Ecto neural progenitor cell (in vitro differentiated cells): Measurements from ENCODE around the gene RAPGEF5.

Experiments used
- DNase-seq: peaks from one replicate; pipeline ENCODE4 v3.0.0-alpha.2; 2018; ENCODE audit warnings: low spot score

Gene RAPGEF5

DNA sequence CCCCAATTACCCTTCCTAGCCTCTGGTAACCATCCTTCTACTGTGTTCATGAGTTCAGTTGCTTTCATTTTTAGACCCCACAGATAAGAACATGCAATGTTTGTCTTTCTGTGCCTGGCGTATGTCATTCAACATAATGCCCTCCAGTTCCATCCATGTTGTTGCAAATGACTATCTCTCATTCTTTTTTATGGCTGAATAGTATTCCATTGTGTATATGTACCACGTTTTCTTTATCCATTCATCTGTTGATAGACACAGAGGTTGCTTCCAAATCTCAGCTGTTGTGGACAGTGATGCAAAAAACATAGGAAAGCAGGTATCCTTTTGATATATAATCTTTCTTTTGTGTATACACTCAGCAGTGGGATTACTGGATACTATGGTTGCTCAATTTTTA lies 51.2 kb downstream of the RAPGEF5 start:
- DNase-seq, result no peak

DNA sequence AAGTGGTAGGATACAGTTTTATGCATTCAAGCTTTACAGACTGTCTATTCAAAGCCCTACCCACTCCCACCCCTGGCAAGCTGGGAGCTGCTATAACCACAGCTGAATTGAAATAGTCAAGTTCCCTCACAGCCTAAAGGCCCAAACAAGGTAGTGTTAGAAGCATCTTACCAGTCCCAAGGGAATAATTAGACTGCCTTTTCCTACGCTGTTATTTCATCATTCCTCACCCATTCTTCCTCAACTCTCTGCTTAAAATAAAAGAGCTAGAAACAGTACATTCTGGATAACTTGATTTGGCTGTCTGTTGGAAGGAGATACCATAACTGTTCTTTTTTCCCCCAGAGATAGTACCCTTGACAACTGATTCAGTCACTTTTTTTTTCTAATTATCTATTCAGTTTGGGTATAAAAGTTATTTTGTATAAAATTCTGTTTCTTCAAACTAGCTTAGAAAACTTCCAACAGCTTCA lies 54.0 kb downstream of the RAPGEF5 start:
- no peak for DNase-seq

DNA sequence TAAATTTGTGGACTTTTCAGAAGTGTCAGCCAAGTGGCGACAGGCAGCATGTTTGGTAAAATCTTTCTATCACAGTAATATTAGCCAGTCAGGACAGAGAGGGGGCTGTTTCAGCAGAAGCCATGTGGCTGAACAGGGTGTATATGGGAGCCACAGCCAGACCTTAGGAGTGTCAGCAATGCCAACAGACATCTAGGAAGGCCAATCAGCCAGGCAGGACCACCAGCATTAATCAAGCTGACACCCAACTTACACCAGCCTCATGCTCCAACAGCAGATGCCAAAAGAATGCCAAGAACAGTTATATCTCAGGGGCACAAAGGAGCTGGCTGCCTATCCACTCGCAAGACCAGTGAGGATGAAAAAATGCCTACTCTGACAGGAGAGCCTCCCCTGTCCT lies 54.8 kb downstream of the RAPGEF5 start:
- DNase-seq, result no peak

DNA sequence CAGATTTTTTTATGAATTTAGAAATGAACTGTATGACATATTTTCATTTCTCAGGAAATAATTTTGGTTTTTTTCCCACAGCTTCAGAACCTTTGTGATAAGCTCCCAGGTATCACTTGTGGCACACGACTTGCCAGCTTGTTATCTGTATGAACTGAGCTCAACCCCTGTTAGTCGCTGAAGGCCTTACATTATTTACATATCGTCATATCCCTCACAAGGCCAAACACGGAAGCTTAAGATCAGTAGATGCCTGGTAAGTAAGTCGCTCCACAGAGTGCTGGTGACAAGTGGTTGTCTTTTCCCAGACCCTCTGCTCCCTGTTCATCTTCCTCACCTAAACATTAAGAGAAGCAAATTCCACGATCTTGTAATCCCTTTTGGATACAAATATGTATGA lies 55.2 kb downstream of the RAPGEF5 start:
- DNase-seq, result no peak

DNA sequence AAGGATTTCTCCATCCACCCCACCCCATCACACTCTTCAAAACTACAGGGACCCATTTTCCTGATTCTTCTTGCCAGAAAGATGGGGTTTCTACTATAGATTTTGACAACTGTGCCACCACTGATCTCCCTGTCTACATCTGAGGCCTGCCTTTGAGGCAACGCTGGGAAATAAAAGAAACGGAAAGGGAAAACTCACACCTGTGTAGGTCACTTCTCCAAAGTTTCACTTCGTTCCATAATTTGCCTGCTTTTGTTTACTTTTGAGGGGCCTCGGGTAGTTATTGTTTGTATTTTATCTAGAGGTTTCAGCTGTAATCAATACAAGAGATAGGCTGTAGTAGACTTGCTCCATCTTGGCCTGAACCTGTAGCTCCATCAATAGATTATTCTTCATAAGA lies 56.1 kb downstream of the RAPGEF5 start:
- DNase-seq, result no peak

DNA sequence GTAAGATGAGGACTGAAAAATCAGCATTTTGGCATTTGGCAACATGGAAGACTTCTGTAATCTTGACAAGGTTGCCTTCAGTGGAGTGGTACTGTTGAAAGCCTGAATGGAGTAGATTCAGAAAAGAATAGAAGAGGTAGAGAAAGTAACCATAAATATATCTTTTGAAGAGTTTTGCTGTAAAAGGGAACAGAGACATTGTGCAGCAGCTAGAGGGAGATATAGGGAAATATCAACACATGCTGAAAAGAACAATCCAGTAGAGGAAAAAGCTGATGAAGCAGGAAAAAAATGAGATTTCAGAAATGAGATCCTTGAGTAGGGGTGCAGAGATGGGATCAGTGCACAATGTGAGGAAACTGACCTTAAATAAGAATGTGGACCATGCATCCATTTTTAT lies 60.0 kb downstream of the RAPGEF5 start:
- DNase-seq, result no peak

DNA sequence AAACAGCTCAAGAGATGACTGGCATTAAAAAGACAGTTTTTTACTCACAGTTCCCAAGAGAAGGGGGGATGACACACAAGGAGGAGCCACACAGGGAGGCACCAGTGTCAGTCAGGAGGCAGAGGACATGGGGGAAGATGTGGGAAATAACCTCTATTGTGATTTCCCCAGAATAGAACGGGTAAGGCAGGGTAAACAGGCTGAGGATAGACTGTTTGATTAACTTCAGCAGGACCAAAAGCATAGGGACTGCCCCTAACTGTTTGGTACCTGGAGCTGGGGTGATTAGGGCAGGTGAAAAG lies 60.7 kb downstream of the RAPGEF5 start:
- DNase-seq, result no peak

DNA sequence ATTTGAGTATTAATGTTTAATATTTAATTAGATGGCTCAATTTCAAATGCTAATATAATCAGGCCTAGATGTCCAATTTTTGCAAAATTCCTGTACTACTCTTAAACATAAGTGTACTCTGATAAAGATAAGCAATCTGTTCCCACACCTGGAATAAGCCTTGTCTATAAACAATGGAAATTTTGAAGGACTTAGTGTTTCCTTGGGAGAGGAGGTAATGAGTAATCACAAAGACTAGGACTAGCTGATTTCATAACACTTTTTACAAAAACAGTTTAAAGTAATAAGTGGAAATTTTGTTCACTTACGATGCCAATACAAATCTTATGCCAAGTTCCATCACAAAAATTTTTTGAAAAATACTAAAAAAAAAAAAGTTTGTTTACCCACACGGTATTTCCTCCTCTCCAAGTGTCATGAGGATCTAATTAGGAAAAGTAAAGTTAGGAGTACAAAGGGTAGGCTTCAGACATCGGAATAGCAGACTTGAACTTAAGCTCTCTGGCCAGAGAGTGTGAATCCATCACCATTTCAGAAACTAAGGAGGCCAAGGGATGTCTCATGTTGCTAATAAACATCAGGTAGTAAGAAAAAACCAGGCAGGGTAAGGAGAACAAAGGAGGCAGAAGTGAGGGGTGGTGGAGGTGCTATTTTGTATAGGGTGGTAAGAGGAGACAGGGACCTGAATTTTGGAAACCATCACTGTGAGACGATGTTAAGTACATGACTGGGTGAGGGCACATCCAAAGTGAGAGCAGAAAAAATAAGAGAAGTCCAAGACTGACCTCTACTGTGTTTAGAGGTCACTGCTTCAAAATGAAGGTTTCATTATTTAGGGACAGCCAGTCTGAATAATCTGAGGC lies 61.3 kb downstream of the RAPGEF5 start:
- no peak for DNase-seq

DNA sequence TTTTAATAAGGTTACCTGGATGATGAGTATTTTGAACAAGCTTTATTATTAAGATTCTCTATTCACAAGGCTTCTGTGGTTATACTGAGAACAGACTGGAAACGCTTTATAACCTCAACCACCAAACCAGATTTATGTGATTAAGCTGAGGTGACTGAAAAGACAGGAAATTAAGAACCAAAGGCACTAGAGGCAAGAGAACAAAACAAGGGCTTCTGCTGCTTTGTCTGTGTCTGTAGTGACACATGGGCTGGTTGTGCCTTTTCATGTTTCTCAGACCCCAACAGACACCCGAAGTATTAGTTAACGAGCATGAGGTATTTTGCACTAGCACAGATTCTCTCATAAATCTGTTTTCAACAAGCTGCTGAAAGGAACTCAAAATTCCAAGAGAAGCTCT lies 64.4 kb downstream of the RAPGEF5 start:
- no peak for DNase-seq

DNA sequence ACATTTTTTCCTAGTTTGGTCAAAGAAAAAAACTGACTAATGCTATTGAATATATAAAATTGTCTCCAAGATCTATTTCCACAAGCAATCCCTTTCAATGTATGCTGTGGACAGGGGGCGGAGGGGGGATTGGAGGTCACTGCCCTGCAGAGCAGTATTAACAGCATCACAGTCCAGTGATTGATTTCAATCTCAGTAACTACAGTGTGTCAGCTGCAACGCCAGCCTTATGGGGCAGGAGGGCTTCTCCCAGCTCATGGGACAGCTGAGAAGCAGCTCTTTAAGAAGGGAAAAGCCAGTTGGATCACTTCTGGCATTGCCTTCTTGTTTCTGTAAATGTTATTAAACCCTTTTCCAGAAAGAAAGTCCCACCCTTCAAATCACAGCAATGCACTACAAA lies 65.0 kb downstream of the RAPGEF5 start:
- DNase-seq, result no peak

DNA sequence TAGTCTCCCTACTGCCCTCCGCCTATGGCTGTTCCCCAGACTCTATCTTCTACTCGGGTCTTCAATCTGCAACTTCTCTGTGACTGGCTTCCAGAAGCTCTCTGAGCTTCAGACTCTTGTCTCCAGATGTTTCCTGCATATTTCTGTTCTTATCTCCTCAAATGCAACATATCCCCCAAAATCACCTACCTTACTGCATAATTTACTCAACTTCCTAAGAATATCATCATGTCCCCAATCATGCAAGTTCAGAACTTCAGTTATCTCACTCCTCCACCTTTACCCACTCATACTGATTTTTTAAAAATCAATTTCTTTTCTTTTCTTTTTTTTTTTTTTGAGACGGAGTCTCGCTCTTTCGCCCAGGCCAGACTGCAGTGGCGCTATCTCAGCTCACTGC lies 68.8 kb downstream of the RAPGEF5 start:
- no peak for DNase-seq

DNA sequence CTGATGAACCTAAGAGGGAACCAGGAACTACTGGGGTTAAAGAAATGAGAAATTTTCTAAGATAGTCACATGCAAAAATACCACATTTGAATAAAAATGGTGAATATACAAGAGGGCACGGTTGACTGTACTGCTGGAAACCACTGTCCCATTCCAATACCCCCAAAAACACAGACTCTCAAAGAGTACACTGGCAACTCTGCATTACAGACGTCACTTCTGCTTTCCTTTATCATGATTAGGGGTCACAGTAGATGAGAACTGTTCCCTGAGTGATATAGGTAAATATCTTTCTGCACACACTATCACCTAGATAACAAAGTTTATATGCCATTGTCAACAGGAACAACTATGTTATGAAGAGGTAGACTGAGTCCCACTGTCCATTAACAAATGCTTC lies 69.5 kb downstream of the RAPGEF5 start:
- DNase-seq, result no peak

DNA sequence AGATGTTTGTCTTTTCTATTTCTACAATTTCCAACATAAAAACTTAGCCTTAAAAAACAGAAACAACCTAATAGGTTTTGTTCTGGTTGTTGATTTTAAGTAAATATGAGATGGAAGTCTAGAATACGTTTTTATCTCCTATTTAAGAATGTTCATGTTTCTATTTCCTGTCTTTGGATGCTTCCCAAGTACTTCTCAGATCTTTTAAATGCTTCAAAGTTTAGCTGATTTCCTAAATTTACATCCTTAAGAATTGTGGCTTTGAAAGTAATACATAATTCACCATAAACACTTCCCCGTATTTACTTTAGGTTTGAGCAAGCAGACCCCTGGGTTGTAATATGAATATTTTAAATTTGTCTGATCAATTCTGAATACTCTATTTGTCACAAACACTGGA lies 70.5 kb downstream of the RAPGEF5 start:
- DNase-seq, result no peak

DNA sequence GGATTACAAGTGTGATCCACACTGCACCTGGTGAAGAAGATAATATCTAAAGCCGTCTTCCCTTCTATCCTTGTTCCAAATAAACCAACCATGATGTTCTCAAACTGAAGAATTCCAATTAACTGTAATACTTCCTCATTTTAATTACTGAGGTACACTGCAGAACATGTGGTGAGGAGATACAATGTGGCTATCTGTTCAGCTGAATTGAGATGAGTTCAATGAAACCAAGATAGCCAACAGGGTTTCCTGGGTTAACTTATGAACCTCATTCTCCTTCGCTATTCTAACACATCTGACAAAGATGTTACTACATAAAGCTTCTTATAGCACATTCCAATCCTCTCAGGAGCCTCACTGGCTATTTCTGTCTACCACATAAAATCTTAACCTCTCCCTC lies 75.5 kb downstream of the RAPGEF5 start:
- DNase-seq, result no peak

DNA sequence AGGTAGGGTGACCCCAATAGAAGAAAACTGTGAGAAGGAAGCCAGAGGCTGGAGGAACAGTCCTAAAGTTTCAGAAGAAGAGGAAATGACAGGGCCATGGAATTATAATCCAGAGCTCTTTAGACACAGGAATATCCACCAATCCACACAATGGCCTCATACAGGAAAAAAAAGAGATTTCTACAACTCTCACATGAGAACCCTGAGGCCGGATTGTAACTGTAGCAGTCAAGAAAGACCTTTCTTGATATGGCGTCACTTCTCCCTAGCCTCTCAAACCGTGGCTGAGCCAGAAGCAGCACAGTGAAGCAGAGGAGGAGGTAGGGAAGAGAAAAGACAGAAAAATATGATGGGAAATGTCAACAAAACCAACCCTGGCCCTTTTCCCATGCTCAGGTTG lies 76.9 kb downstream of the RAPGEF5 start:
- DNase-seq, result no peak

DNA sequence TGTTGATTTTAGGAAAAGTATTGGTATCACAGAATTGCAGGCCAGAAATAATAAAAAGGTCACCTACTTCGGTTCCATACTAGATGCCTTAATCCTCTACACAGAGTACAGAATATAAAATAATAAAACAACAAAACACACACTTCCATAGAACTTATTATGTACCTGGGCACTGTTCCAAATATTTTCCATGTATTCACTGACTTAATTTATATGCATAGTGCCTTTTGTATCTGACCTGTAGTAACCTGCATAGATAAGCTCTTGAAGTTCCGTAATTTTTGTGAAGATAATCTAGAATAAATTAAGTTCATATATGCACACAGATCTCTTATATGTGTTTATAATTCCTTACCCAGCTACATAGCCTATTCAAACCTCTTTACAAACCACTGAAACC lies 78.3 kb downstream of the RAPGEF5 start:
- no peak for DNase-seq

DNA sequence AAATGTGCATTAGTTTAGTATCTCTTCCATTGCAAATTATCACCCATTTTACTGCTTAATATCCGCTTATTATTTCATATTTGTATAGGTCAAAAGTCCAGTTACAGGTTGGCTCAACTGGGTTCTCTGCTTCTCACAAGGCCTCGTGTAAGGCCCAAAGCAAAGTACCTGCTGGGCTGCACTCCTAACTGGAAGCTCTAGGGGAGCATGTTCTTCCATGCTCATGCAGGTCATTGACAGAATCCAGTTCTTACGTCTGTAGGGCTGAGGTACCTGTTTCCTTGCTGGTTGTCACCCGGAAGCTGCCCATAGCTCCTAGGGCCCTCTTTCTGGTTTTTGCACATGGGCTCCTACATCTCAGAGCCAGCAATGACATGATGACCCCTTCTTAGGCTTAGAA lies 79.6 kb downstream of the RAPGEF5 start:
- no peak for DNase-seq

DNA sequence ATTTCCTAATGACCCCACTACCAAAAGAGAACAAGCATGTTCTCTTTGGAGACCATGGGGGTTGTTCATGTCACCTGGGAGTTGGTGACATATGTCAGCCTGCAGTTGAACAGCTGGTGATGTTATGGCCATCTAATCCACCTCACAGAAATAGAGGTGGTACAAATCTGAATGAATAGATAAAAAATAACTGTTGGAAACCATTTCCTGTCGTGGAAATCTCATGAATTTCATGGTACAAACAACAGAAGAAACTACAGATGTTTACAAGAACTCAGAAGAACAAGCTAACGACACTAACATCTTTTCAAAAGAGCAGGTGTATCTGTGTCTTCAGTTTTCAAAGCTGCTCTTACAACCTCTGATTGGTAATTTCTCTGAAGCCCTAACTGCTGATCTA lies 81.3 kb downstream of the RAPGEF5 start:
- DNase-seq, result no peak

DNA sequence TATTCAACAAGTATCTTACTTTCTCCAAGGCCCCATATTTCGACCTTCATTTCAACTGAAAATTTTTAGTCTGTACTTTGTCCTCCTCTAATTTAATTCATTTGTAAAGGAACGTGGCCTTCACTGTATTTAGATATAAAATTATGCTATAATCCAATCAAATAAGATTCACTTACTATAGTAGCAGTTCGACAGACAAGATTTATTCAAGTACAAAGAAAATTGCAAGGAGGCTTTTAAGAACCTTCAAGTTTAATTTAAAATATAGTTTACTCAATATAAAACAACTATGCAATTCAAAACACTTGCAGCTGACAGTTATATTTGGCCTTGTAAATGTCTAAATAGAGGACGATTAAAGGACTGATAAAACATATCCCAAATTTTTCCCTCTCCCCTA lies 85.6 kb downstream of the RAPGEF5 start:
- no peak for DNase-seq

DNA sequence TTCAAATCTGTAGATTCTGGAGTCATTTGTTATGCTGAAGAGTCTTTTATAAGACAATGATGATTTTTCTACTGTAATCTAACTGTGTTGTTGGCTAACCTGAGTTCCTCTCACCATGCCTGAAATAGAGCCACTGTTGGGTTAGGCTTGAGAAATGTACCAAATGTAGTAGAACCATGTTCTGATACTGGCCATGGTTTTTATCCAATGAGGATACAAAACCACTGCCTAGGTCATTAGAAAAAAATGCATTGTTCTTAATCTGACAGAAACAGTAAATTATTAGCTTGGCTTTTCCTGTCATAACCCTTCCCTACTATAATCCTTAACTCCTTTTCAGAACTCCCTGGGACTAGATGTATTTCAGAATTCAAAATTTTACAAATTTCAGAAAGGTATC lies 86.6 kb downstream of the RAPGEF5 start:
- DNase-seq, result no peak

DNA sequence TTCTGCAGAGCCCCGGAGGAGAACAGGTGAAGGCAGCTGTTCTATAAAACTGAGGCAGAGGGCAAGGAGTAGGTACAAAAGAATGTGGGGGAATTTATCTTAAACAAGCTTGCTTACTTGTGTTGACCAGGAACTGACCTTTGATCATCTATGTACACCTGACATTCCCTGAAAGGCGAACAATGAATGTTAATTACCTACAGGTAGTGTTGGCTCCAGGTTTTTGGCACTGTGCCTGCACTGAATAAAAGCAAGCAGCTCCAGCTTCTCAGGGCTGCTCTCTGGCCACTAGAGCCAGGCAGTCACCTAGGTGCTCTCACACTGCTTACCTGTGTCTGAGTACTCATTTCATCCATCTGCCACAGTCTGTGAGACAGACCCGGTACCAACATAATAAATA lies 87.0 kb downstream of the RAPGEF5 start:
- DNase-seq, result no peak

DNA sequence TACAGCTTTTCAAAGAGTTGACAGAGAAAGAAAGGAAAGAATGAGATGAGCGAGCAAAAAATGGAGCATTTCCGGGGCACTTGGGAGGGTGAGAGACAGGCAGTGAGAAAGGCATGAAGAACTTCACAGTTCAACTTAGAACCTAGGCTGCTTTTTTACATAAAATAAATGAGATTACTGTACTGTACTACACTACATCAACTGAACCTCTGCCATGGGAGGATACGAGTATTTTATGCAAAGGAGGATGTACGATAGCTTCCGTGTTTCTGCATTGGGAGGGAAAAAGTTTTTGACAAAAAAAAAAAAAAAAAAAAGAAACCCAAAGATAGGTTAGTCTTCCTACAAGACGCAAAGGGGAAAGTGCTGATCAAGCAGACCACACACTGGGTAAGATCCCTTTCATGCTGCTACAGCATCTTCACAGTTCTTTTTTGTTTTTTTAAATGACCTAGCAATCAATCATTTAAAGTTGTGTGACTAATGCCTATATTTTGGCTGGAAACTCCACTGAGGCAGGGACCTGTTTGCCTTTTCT lies 88.0 kb downstream of the RAPGEF5 start:
- no peak for DNase-seq

DNA sequence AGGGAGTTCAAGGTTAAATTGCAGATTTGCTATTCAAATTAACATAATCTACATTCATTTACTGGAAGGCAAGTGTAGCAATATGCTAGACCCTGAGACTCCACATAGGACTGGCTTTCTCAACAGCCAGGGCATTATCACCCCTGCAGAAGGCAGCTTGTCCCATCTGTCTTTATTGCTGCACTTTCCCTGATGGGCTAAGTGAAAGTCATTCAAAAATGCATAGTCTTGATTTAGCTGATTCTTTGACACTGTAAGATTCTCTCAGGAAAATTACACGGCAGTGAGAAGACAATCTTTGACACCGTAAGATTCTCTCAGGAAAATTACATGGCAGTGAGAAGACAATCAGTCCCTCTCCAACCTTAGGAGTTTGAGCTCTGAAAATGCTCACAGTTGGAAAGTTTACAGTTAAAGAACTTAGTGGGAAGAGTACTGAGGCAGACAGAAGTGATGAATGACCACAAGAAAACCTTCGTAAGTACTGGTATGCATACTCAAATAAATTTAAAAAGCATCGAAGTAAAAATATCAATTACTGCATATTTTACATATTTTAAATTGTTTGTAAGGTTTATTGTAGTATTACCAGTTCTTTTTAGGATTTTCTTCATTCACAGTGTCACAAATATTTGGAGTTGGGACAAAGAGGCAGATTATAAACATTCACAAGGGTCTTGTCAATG lies 88.9 kb downstream of the RAPGEF5 start:
- DNase-seq, result no peak

DNA sequence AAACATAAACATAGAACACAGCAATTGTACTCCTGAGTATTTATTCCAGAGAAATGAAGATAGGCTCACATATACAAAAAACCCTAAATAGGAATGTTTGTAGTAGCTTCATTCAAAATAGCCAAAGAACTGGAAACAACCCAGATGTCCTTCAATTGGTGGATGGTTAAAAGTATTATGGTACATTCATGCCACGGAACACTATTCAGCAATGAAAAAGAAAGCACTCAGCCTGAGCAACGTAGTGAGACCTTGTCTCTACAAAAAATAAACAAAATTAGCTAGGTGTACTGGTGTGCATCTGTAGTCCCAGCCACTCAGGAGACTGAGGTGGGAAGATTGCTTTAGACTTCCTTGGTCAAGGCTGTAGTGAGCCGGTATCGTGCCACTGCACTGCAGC lies 94.4 kb downstream of the RAPGEF5 start:
- DNase-seq, result no peak
